Caco-2 (cell line): Measurements from ENCODE around the gene GPSM1. TPM values are rescaled to one million over a fixed set of nuclear protein-coding genes. Genes with fewer than 3 reads are reported as not detected.

Experiments used
- BruUV-seq: library from RNA; stranded (reverse); fragments of 400-500 nt; replicated peaks from 2 replicates; lab custom pipeline; 2021; lab: Mats Ljungman, UMichigan
- CTCF ChIA-PET: fragments of 300-600 bp; sonication (Branson Sonifier 250); formaldehyde crosslinking; loops from one replicate; lab custom pipeline; 2022; ENCODE audit warnings: antibody characterized with exemption; lab: Charles Lee
- POLR2A ChIA-PET: fragments of 300-600 bp; sonication (Branson Sonifier 250); formaldehyde crosslinking; loops from one replicate; lab custom pipeline; 2022; ENCODE audit warnings: antibody characterized with exemption; lab: Charles Lee
- DNase-seq, 2 experiments: peaks; one replicate each; pipeline versions ENCODE4 v3.0.0 to v3.0.0-alpha.2; 2020 to 2022
- H3K27me3 ChIP-seq: replicated peaks from 2 replicates; pipeline ENCODE4 v1.6.0; 2011; ENCODE audit warnings: low read length; ENCODE audit not compliant: control insufficient read depth, insufficient read depth
- H3K36me3 ChIP-seq: 2 replicates; pipeline ENCODE4 v1.5.1; 2011; ENCODE audit warnings: low read length; ENCODE audit not compliant: control insufficient read depth, insufficient read depth
- H3K4me1 ChIP-seq: fragments of 250-450 bp; sonication (Bioruptor Pico); 2 replicates; pipeline ENCODE4 v1.5.1; 2020; ENCODE audit warnings: mild to moderate bottlenecking
- H3K4me3 ChIP-seq: 2 replicates; pipeline ENCODE4 v1.5.1; 2011; ENCODE audit warnings: low read depth, mild to moderate bottlenecking, control low read depth, low read length
- H3K9me3 ChIP-seq: fragments of 250-450 bp; sonication (Bioruptor Pico); 2 replicates; pipeline ENCODE4 v1.5.1; 2020; ENCODE audit warnings: mild to moderate bottlenecking, moderate library complexity
- H3K27ac Mint-ChIP-seq: one replicate; pipeline ENCODE4 v1.8.0; 2022; ENCODE audit warnings: mixed read lengths; ENCODE audit not compliant: unreplicated experiment
- H3K27me3 Mint-ChIP-seq: one replicate; pipeline ENCODE4 v1.8.0; 2022; ENCODE audit warnings: mixed read lengths; ENCODE audit not compliant: insufficient read depth, unreplicated experiment
- H3K36me3 Mint-ChIP-seq: one replicate; pipeline ENCODE4 v1.8.0; 2022; ENCODE audit warnings: mild to moderate bottlenecking, mixed read lengths; ENCODE audit not compliant: insufficient read depth, unreplicated experiment
- H3K4me1 Mint-ChIP-seq: one replicate; pipeline ENCODE4 v1.8.0; 2022; ENCODE audit warnings: low read depth, mixed read lengths; ENCODE audit not compliant: unreplicated experiment
- H3K4me3 Mint-ChIP-seq: one replicate; pipeline ENCODE4 v1.8.0; 2022; ENCODE audit warnings: mild to moderate bottlenecking, moderate library complexity, mixed read lengths; ENCODE audit not compliant: unreplicated experiment
- H3K9me3 Mint-ChIP-seq: one replicate; pipeline ENCODE4 v1.8.0; 2022; ENCODE audit warnings: mixed read lengths; ENCODE audit not compliant: unreplicated experiment
- intact Hi-C: fragments of 100-400 bp; cut with micrococcal nuclease; formaldehyde crosslinking; loops from one replicate; pipeline ENCODE4 v1.10.0; 2022; ENCODE audit not compliant: unreplicated experiment
- total RNA-seq: library from RNA; stranded (reverse); gene quantifications from 2 replicates; pipeline ENCODE4 v1.2.3, GENCODE V29; 2022
- TF ChIP-seq, protein P1 (sequence below), 2 experiments: fragments of 200-600 bp in 1 of 2; IDR thresholded peaks; 1 replicate in 1 of 2; 2 replicates in 1 of 2; pipeline versions ENCODE4 v1.5.1 to v1.8.0; 2011 to 2022; ENCODE audit warnings: antibody characterized with exemption in 1 of 2, control low read depth in 1 of 2, inconsistent platforms in 1 of 2, low read depth in 1 of 2, low read length in 1 of 2, mild to moderate bottlenecking in 1 of 2, moderate library complexity in 1 of 2; ENCODE audit not compliant: insufficient read depth in 1 of 2, severe bottlenecking in 1 of 2, unreplicated experiment in 1 of 2

Gene GPSM1
- total RNA-seq, 1 experiment from 2014 or later: 25.7 TPM

DNA sequence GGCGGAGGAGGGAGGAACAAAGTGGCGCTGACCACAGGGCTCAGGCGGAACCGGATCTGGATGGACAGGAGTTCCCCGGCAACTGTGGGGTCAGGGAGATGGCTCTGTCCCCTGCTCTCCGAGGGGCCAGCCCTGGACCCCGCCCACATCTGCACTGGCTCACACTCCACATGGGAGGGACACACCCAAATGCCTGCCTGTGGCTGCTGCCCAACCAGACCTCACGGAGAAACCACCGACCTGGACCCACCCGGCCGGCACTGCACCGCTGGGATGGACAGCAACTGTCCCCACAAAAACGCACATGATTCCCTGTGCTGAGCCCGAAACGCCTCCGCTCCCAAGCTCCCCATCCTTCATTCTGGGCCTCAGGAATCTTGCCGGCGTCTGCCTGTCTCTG is 28.2 kb upstream of the GPSM1 start:
- Histone ChIP-seq H3K27me3 (no peaks in the 10 kb centered on the region), H3K9me3 (no peaks in the 10 kb centered on the region; the same call in 1 of the 2 replicates), H3K36me3 (no peaks in the 10 kb centered on the region), H3K4me1 (peaks cover 20% of the 10 kb centered on the region), H3K4me3 (no peak overlapping the region)
- H3K27me3 Mint-ChIP-seq: no peaks in the 10 kb centered on the region
- ChIA-PET CTCF (no interaction called here), POLR2A (no interaction called here)
- BruUV-seq: no TSS peak
- intact Hi-C loops: no loop called here
- no peak overlapping the region for H3K4me3 Mint-ChIP-seq
- DNase-seq: no peak
- no peaks in the 10 kb centered on the region for H3K9me3 Mint-ChIP-seq
- TF ChIP-seq, protein P1, sequence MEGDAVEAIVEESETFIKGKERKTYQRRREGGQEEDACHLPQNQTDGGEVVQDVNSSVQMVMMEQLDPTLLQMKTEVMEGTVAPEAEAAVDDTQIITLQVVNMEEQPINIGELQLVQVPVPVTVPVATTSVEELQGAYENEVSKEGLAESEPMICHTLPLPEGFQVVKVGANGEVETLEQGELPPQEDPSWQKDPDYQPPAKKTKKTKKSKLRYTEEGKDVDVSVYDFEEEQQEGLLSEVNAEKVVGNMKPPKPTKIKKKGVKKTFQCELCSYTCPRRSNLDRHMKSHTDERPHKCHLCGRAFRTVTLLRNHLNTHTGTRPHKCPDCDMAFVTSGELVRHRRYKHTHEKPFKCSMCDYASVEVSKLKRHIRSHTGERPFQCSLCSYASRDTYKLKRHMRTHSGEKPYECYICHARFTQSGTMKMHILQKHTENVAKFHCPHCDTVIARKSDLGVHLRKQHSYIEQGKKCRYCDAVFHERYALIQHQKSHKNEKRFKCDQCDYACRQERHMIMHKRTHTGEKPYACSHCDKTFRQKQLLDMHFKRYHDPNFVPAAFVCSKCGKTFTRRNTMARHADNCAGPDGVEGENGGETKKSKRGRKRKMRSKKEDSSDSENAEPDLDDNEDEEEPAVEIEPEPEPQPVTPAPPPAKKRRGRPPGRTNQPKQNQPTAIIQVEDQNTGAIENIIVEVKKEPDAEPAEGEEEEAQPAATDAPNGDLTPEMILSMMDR (IDR thresholded peaks at IDR 0.05; ENCODE audit: insufficient read depth in 1 of 2, low read depth in 1 of 2, low read length in 1 of 2, severe bottlenecking in 1 of 2, unreplicated experiment in 1 of 2): no peak
- no peaks in the 10 kb centered on the region for H3K4me1 Mint-ChIP-seq
- H3K36me3 Mint-ChIP-seq: no peaks in the 10 kb centered on the region
- no peak overlapping the region for H3K27ac Mint-ChIP-seq

DNA sequence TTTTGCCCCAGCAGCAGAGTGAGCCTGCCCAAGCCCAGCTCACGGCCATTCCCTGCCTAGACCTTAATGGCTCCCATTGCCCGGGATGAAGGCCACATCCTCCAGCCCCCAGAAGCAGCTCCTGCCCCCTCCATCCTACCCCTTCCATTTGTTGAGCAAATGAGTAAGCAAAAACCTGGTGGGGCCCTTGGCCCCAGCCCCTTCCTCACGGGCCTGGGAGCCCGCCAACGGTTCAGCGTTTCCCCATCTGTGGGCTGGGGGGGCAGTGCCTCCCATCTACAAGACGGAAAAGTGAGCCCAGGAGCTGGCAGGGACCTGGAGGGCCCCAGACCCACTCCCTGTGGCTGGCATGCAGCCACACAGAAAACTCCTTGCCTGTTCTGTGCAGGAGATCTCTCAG is 27.8 kb upstream of the GPSM1 start:
- H3K4me1 Mint-ChIP-seq: no peaks in the 10 kb centered on the region
- no peak overlapping the region for H3K4me3 ChIP-seq
- H3K27me3 Mint-ChIP-seq: no peaks in the 10 kb centered on the region
- H3K36me3 ChIP-seq: no peaks in the 10 kb centered on the region
- H3K27me3 ChIP-seq: no peaks in the 10 kb centered on the region
- ChIA-PET CTCF (no interaction called here), POLR2A (no interaction called here)
- DNase-seq: no peak
- H3K4me1 ChIP-seq: peaks cover 20% of the 10 kb centered on the region
- no peaks in the 10 kb centered on the region for H3K9me3 Mint-ChIP-seq
- H3K9me3 ChIP-seq: no peaks in the 10 kb centered on the region; the same call in 1 of the 2 replicates
- no peak overlapping the region for H3K27ac Mint-ChIP-seq
- TF ChIP-seq, protein P1 (IDR thresholded peaks at IDR 0.05; ENCODE audit: insufficient read depth in 1 of 2, low read depth in 1 of 2, low read length in 1 of 2, severe bottlenecking in 1 of 2, unreplicated experiment in 1 of 2): no peak
- H3K36me3 Mint-ChIP-seq: no peaks in the 10 kb centered on the region
- no peak overlapping the region for H3K4me3 Mint-ChIP-seq
- BruUV-seq: no TSS peak
- intact Hi-C loops: no loop called here

DNA sequence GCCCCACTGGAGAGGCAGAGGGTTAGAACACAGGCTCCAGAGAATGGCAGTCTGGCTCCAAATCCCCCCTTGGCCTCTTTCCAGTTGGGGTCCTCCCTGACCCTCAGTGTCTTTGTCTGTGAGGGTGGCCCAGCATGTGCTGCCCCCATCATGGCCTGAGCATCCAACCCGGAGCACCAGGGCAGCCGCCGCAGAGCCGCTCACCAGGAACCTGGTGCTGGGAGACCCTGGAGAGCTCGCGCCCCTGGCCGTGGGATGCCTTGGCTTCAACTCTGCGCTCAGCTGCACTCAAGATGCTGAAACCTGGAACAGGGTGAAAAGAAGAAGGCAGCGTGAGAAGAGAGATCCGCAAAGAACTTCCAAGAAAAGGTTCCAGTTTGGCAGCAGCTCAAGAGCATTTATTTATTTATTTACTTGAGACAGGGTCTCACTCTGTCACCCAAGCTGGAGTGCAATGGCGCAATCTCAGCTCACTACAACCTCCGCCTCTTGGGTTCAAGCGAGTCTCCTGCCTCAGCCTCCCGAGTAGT is 27.3 kb upstream of the GPSM1 start:
- Mint-ChIP-seq H3K4me3 (no peak overlapping the region), H3K9me3 (no peaks in the 10 kb centered on the region), H3K27me3 (no peaks in the 10 kb centered on the region), H3K36me3 (no peaks in the 10 kb centered on the region), H3K4me1 (no peaks in the 10 kb centered on the region), H3K27ac (no peak overlapping the region)
- BruUV-seq: no TSS peak
- no peak overlapping the region for H3K4me3 ChIP-seq
- DNase-seq: no peak
- ChIA-PET CTCF (interaction anchor here (0.7 kb wide), 1 partner anchor 101 kb away, joined by 3 read pairs; no protein-coding TSS in a partner anchor), POLR2A (no interaction called here)
- no peaks in the 10 kb centered on the region for H3K36me3 ChIP-seq
- no peaks in the 10 kb centered on the region for H3K27me3 ChIP-seq
- intact Hi-C loops: no loop called here
- H3K4me1 ChIP-seq: peaks cover 18% of the 10 kb centered on the region
- TF ChIP-seq, protein P1 (IDR thresholded peaks at IDR 0.05; ENCODE audit: insufficient read depth in 1 of 2, low read depth in 1 of 2, low read length in 1 of 2, severe bottlenecking in 1 of 2, unreplicated experiment in 1 of 2): no peak
- H3K9me3 ChIP-seq: no peaks in the 10 kb centered on the region
